ENCODE measurements around the gene CHCHD3. TPM values are rescaled to one million over a fixed set of nuclear protein-coding genes. Genes with fewer than 3 reads are reported as not detected.

CHCHD3 gene
- total RNA-seq, 1 donor from 2014 or later: 75.5 TPM

DNA sequence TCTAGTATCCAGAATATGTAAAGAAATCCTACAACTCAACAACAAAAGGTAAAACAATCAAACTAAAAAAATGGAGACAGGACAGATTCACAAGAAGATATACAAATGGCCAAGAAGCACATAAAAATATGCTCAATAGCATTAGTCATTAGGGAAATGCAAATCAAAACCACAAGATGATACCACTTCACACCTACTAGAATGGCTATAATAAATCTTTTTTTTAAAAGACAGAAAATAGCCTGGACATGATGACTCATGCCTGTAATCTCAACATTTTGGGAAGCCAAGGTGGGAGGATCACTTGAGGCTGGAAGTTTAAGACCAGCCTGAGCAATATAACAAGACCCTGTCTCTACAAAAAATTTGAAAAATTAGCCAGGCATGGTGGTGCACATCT lies 27.9 kb upstream of the CHCHD3 start:
- TF ChIP-seq, protein P1, sequence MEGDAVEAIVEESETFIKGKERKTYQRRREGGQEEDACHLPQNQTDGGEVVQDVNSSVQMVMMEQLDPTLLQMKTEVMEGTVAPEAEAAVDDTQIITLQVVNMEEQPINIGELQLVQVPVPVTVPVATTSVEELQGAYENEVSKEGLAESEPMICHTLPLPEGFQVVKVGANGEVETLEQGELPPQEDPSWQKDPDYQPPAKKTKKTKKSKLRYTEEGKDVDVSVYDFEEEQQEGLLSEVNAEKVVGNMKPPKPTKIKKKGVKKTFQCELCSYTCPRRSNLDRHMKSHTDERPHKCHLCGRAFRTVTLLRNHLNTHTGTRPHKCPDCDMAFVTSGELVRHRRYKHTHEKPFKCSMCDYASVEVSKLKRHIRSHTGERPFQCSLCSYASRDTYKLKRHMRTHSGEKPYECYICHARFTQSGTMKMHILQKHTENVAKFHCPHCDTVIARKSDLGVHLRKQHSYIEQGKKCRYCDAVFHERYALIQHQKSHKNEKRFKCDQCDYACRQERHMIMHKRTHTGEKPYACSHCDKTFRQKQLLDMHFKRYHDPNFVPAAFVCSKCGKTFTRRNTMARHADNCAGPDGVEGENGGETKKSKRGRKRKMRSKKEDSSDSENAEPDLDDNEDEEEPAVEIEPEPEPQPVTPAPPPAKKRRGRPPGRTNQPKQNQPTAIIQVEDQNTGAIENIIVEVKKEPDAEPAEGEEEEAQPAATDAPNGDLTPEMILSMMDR (conservative IDR thresholded peaks at IDR 0.05; ENCODE audit: low read depth, low read length): no peak
- DNase-seq (ENCODE audit: low read depth): no peak

DNA sequence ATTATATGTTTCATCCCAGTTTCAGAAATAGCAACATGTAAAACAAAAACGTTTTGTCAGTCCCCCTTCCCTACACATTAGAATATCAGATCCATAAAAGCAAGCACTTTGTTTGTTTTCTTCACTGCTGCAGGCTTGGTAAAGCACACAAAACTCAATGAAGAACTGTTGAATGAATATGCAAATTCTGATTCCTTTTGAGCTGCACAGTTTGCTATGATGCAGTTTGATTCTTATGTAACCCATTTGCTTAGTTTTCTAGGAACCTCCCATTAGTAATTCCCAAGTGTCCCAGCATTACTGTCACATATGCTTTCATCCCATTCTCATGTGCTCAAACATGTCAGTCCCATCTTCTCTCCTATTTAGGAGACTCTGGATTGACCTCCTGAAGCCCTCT lies 26.1 kb upstream of the CHCHD3 start:
- TF ChIP-seq, protein P1 (conservative IDR thresholded peaks at IDR 0.05; ENCODE audit: low read depth, low read length): no peak

More for the DNA sequence above, 27.9 kb upstream of the CHCHD3 start:
- H3K4me3 ChIP-seq (ENCODE audit: low read depth, low read length): no peak overlapping the region

DNA sequence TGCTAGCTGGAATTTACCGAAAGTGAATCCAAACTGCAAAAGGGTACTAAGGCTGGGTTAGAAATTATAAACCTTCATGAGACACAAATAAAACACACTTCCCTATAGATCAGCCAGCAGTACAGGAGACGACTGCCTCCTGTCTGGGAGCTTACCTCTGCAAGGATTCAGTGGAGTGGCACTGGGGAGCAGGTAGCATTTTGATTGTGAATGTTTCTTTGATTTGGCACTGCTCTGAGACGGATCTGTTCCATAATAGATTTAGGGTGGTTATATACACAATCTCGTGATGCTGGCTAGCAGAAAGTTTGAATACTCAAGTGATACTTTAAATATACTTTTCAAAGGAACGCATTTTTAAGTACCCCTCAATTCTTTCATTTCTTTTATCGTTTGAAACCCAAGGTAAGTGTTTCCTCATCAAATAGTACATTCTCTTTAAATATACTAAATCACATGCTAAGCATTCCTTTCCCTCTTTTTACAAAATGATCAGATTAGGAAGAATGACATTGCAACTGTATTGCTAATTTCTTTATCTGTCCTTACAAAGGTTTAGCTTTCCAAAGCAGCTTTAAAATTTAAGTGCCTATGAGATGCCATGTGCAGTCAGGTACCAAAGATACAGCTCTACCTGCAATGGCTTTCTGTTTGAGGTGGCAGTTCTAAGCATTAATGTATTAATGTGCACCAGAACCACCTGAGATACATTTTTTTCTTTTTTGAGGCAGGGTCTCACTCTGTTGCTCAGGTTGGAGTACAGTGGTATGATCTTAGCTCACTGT lies 20.6 kb upstream of the CHCHD3 start:
- no peak overlapping the region for H3K4me3 ChIP-seq (ENCODE audit: low read depth, low read length)
- no peak for DNase-seq (ENCODE audit: low read depth)
- TF ChIP-seq, protein P1 (conservative IDR thresholded peaks at IDR 0.05; ENCODE audit: low read depth, low read length): no peak

More for the DNA sequence above, 26.1 kb upstream of the CHCHD3 start:
- no peak overlapping the region for H3K4me3 ChIP-seq (ENCODE audit: low read depth, low read length)
- no peak for DNase-seq (ENCODE audit: low read depth)

DNA sequence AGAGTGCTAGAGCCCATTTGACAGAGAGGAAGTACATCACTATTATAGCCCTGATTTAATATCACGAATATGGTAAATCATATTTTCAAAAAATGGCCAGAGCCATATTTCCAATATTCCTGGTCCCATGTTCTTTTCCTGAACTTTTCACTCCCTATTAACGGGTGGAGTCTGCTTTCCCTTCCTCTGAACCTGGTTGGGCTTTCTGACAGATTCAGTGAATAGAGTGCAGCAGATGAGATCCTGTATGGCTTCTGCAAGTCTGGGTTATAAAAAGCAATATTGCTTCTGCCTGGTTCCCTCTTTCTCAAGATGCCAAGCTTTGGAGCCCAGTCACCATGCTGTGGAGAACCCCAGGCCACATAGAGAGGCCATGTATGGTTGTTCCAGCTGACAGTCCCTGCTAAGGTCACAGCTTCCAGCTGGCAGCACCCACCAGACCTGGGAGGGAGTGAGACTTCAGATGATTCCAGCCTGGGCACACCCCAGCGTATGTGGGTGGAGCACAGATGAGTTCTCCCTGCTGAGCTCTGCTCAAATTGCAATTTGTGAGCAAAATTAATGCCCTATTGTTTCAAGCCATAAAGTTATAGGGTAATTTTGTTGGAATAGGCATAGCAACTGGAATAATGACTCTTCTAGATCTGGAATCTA lies 17.9 kb upstream of the CHCHD3 start:
- no peak overlapping the region for H3K4me3 ChIP-seq (ENCODE audit: low read depth, low read length)
- TF ChIP-seq, protein P1 (conservative IDR thresholded peaks at IDR 0.05; ENCODE audit: low read depth, low read length): no peak
- DNase-seq (ENCODE audit: low read depth): no peak

DNA sequence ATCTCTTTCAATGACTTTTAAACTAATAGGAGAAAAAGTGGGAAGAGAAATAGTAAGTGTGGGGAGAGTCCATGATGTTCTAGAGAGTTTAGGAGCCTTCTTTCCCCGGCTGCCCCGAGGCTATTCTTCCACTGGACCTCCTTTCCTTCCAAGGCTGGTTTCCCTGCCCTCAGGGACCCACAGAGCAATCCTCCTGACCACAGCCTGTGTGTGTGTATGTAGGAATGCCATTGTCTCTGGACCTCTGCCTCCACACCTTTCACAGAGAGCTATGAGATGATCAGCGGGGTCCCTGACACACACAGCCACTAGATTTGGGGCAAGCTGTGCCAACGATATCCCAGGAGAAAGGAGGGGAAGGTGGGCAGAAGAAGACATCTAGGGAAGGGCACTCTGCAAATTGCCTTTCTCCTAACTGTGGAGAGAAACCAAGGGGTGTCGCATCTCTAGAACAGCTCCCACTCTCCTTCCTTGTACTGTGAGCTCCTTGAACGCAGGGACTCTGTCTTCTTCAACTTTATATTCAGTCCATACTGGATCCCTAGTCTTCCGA lies 13.3 kb upstream of the CHCHD3 start:
- no peak for DNase-seq (ENCODE audit: low read depth)
- TF ChIP-seq, protein P1 (conservative IDR thresholded peaks at IDR 0.05; ENCODE audit: low read depth, low read length): no peak
- no peak overlapping the region for H3K4me3 ChIP-seq (ENCODE audit: low read depth, low read length)

DNA sequence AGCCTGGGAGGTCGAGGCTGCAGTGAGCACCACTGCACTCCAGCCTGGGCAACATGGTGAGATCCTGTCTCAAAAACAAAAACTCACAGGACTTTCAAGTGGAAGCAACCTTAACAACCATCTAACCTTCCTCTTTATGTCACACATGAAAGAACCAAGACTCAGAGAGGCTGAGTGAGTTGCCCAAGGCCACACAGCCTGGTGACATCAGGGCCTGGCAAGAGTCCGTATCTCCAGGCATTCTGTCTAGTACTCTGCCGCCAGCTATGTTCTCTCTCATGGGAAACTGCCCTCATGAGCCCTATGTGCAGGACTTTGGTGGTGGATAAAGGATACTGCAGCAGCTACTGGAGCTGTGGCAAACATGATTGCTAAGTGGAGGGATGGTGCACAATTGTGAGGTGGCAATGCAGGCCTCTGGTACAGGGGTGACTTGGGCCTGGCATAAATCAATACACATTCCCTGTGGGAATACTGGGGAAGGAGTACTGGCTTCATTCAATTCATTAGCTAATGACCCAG lies 10.1 kb upstream of the CHCHD3 start:
- DNase-seq (ENCODE audit: low read depth): no peak
- no peak overlapping the region for H3K4me3 ChIP-seq (ENCODE audit: low read depth, low read length)
- TF ChIP-seq, protein P1 (conservative IDR thresholded peaks at IDR 0.05; ENCODE audit: low read depth, low read length): no peak
